Skeletal muscle satellite cell (primary cell): ENCODE results near the gene CLCNKA. TPM values are rescaled to one million over a fixed set of nuclear protein-coding genes. Genes with fewer than 3 reads are reported as not detected.

Experiments
- H3K27me3 ChIP-seq: 2 replicates; pipeline ENCODE4 v1.7.0; 2013; ENCODE audit warnings: low read length; ENCODE audit not compliant: control insufficient read depth, insufficient read depth
- H3K36me3 ChIP-seq: 2 replicates; pipeline ENCODE4 v1.7.0; 2013; ENCODE audit warnings: mild to moderate bottlenecking, control low read depth, low read length; ENCODE audit not compliant: insufficient read depth
- H3K4me1 ChIP-seq: 2 replicates; pipeline ENCODE4 v1.7.0; 2013; ENCODE audit warnings: low read length; ENCODE audit not compliant: control insufficient read depth, insufficient read depth
- H3K4me2 ChIP-seq: 2 replicates; pipeline ENCODE4 v1.7.0; 2013; ENCODE audit warnings: mild to moderate bottlenecking, low read length
- H3K4me3 ChIP-seq: 2 replicates; pipeline ENCODE4 v1.7.0; 2013; ENCODE audit warnings: low read length
- H3K9ac ChIP-seq: 2 replicates; pipeline ENCODE4 v1.7.0; 2013; ENCODE audit warnings: mild to moderate bottlenecking, low read depth, low read length, moderate library complexity
- H3K9me3 ChIP-seq: replicated peaks from 2 replicates; pipeline ENCODE4 v1.7.0; 2013; ENCODE audit warnings: mild to moderate bottlenecking, control low read depth, low read length
- small RNA-seq: library from RNA; depleted of rRNA; stranded (forward); fragments of <200 nt; gene quantifications from one replicate; pipeline ENCODE3, GENCODE V24; 2012

CLCNKA gene

DNA sequence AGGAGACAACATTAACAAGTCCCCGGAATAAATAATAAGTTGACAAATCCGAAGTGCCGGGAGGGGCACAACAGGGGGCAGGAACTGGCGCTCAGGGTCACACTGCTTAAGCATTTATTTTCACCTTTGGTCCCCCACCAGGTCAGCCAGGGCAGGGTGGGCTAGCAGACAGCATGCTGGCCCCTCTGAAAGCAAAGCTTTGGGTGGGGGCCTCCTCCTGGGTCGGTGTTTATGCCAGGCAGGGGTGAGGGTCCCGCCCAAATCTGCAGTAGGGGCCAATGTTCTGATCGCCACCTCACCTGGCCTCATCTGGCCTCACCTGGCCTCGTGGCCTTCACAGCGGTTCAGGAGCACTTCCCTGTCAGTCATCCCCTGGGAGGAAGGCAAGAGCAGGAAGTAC, 59.8 kb downstream of the CLCNKA start:
- peaks cover 16% of the 10 kb centered on the region for H3K4me1 ChIP-seq
- no peaks in the 10 kb centered on the region for H3K27me3 ChIP-seq
- no peak overlapping the region for H3K4me2 ChIP-seq
- no peaks in the 10 kb centered on the region for H3K36me3 ChIP-seq
- H3K9me3 ChIP-seq, result no peaks in the 10 kb centered on the region
- H3K4me3 ChIP-seq, result no peak overlapping the region
- no peak overlapping the region for H3K9ac ChIP-seq

DNA sequence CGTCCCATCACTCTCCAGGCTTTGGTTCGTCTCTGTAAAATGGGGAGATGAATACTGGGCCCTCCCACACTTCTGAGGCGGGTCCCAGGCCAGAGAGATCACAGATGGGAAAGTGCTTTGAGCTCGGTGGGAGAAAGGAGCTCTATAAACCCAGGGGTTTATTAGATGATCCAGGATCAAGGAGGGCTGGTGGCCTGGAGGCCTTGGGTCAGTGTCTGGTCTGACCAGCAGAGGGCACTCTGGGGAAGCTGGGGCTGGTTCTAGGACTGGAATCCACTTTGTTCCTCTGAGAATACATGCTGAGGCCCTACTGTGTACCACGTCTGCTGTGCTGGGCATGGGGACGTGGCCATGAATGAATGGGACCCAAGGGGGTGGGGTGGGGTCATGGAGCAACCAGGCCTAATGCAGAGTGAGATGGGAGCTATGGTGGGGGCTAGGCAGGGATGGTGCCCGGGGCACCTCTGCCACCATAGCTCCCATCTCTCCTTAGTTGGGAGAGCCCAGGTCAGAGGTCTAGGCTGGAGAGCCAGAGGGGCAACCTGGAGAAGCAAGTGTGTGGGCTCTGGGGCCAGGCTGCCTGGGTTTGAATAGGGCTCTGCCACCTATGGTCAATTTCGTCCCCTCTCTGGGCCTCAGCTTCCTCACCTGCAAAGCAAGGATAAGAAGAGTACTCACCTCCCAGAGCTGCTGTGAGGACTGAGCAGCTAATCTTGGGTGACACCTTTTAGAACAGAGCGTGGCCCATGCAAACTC, 60.6 kb downstream of the CLCNKA start:
- Histone ChIP-seq H3K36me3 (no peaks in the 10 kb centered on the region), H3K4me3 (no peak overlapping the region), H3K27me3 (no peaks in the 10 kb centered on the region), H3K4me1 (peaks cover 8% of the 10 kb centered on the region), H3K4me2 (no peak overlapping the region), H3K9ac (no peak overlapping the region), H3K9me3 (no peaks in the 10 kb centered on the region)

DNA sequence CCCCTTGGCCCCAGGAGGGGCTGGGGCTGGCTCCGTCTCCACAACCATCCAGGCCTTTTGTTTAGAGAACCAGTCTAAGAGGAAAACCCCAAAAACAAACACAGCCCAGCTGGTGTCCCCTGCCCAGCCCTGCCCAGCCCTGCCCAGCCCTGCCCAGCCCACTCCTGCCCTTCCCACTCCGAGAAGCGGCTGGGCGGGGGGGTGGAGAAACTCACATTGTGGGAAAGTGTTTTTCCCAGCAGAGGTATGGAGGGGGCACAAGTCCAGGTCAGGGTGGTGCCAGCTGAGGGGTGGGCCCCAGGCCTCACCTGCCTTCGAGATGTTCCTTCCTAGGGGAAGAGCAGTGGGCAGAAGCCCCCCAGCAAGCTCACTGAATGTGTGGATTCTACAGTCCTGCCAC, 61.6 kb downstream of the CLCNKA start:
- H3K36me3 ChIP-seq, result no peaks in the 10 kb centered on the region
- no peak overlapping the region for H3K9ac ChIP-seq
- no peak overlapping the region for H3K4me3 ChIP-seq
- H3K4me2 ChIP-seq, result no peak overlapping the region
- H3K27me3 ChIP-seq, result no peaks in the 10 kb centered on the region
- peaks cover 3% of the 10 kb centered on the region for H3K4me1 ChIP-seq
- H3K9me3 ChIP-seq, result no peaks in the 10 kb centered on the region

Small RNAs within 50 kb of the gene (small RNA-seq; reads per million reads assigned to genes)
- gene AL355994.1, result not detected
- not detected for gene AL355994.5
